SK-N-SH treated with all-trans-retinoic acid at 6 μM for 48 hours (cell line): ENCODE results near the gene GSE1.

ENCODE experiments used
- ATAC-seq: fragments of 200-7000 bp; cut with Tn5 transposase; 3 replicates; pipeline ENCODE4 v1.9.1; 2020; ENCODE audit warnings: mild to moderate bottlenecking, moderate library complexity
- ARNTL ChIP-seq: fragments of 450-650 bp; formaldehyde crosslinking; IDR thresholded peaks from 2 replicates; pipeline ENCODE4 v1.5.0; 2020; ENCODE audit warnings: low read depth, mild to moderate bottlenecking, moderate library complexity, borderline replicate concordance
- CSDC2 ChIP-seq: fragments of 250-450 bp; sonication (Bioruptor Pico); IDR thresholded peaks from 2 replicates; pipeline ENCODE4 v1.5.0; 2020; ENCODE audit warnings: mild to moderate bottlenecking, moderate library complexity
- GLIS3 ChIP-seq: fragments of 250-450 bp; sonication (Bioruptor Pico); IDR thresholded peaks from 2 replicates; pipeline ENCODE4 v1.5.0; 2020; ENCODE audit warnings: mild to moderate bottlenecking, moderate library complexity
- ISL1 ChIP-seq: fragments of 250-450 bp; sonication (Bioruptor Pico); IDR thresholded peaks from 2 replicates; pipeline ENCODE4 v2.1.2; 2022; ENCODE audit warnings: mild to moderate bottlenecking, moderate library complexity
- OSR1 ChIP-seq: fragments of 250-450 bp; sonication (Bioruptor Pico); IDR thresholded peaks from 2 replicates; pipeline ENCODE4 v1.8.0; 2022; ENCODE audit warnings: moderate library complexity, mild to moderate bottlenecking, inconsistent platforms
- PPARA ChIP-seq: fragments of 250-450 bp; sonication (Bioruptor Pico); IDR thresholded peaks from 2 replicates; pipeline ENCODE4 v1.5.0; 2020; ENCODE audit warnings: mild to moderate bottlenecking, borderline replicate concordance
- RARB ChIP-seq: fragments of 250-450 bp; sonication (Bioruptor Pico); IDR thresholded peaks from 2 replicates; pipeline ENCODE4 v1.8.0; 2021; ENCODE audit warnings: mild to moderate bottlenecking, moderate library complexity
- SNAI2 ChIP-seq: fragments of 250-450 bp; sonication (Bioruptor Pico); IDR thresholded peaks from 2 replicates; pipeline ENCODE4 v1.5.0; 2020; ENCODE audit warnings: mild to moderate bottlenecking, moderate library complexity
- TCF4 ChIP-seq: fragments of 250-450 bp; sonication (Bioruptor Pico); IDR thresholded peaks from 2 replicates; pipeline ENCODE4 v1.8.0; 2021; ENCODE audit warnings: mild to moderate bottlenecking, moderate library complexity, borderline replicate concordance
- TSHZ2 ChIP-seq: fragments of 250-450 bp; sonication (Bioruptor Pico); IDR thresholded peaks from 2 replicates; pipeline ENCODE4 v1.5.0; 2020; ENCODE audit warnings: mild to moderate bottlenecking, moderate library complexity
- ZC3H10 ChIP-seq: fragments of 250-450 bp; sonication (Bioruptor Pico); IDR thresholded peaks from 2 replicates; pipeline ENCODE4 v1.5.1; 2021; ENCODE audit warnings: mild to moderate bottlenecking, moderate library complexity
- ZFP3 ChIP-seq: fragments of 250-450 bp; sonication (Bioruptor Pico); IDR thresholded peaks from 2 replicates; pipeline ENCODE4 v1.5.0; 2020; ENCODE audit warnings: mild to moderate bottlenecking, moderate library complexity
- ZFP30 ChIP-seq: fragments of 450-650 bp; formaldehyde crosslinking; IDR thresholded peaks from 2 replicates; pipeline ENCODE4 v1.5.0; 2022; ENCODE audit warnings: mild to moderate bottlenecking, moderate library complexity
- ZNF565 ChIP-seq: fragments of 450-650 bp; formaldehyde crosslinking; conservative IDR thresholded peaks from 2 replicates; pipeline ENCODE4 v1.5.0; 2020; ENCODE audit warnings: low read depth, mild to moderate bottlenecking, moderate library complexity
- ZNF8 ChIP-seq: fragments of 450-650 bp; formaldehyde crosslinking; IDR thresholded peaks from 2 replicates; pipeline ENCODE4 v1.5.0; 2020; ENCODE audit warnings: mild to moderate bottlenecking, moderate library complexity
- TF ChIP-seq, protein P1 (sequence below): fragments of 250-450 bp; sonication (Bioruptor Pico); IDR thresholded peaks from 2 replicates; pipeline ENCODE4 v1.5.1; 2020; ENCODE audit warnings: low read depth, mild to moderate bottlenecking, moderate library complexity
- TF ChIP-seq, protein P2 (sequence below): fragments of 250-450 bp; sonication (Bioruptor Pico); IDR thresholded peaks from 2 replicates; pipeline ENCODE4 v1.5.1; 2021; ENCODE audit warnings: mild to moderate bottlenecking, moderate library complexity

GSE1 gene

DNA sequence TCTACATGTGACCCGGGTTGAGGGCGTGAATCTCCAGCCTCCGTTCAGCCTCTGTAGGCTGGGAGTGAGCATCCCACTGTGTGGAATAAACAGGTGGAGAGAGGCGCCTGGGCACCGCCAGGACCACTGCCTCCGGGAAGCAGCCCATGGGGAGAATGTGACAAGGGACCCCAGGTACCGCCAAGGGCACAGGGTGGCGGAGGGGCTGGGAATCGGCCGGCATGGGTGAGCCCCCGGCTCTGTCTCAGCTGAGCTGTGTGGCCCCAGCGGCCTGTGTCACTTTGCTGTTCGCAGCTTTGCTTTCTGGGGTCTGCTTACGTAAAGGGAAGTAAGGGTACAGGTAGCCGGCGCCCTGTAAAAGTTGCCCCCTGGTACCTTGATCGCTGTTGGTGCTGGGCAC lies 11.5 kb downstream of the GSE1 start:
- no peak for ATAC-seq
- TF ChIP-seq TSHZ2 (no peak), ZNF565 (CRISPR knock-in tag) (no peak), SNAI2 (CRISPR knock-in tag) (no peak), ZFP3 (CRISPR knock-in tag) (no peak), CSDC2 (CRISPR knock-in tag) (no peak)

GRCh38 chr16:85625053-85625452 lies 11.9 kb downstream of the GSE1 start:
- ATAC-seq: no peak; the same call in 2 of the 3 replicates

DNA sequence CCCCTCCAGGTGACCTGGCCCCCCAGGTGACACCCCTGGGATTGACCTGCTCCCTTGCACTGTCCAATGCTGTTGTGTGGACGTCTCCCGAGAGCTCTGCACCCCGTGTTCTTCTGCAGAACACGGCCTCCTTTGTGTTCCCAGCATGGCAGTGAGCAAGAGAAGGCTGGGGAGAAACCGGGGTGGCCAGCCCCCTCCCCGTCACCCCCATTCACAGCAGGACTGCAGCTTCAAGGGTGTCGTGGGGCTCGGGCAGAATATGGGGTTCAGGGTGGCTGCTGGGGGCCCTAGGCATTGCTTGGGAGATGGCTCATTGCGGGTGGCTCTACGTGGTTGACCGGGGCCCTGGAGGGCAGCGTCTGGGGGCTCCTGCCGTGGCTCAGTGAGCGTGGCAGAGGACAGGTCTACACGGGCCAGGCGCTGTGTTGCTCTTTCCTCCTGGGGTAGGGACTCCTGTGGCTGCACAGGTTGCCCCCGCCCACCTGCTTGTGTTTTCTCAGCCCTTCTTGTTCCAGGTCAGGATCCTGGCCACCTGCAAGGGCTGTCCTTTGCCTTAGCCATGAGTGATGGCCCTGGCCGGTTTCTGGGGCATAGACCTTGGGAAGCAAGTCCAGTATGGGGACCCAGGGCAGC lies 12.5 kb downstream of the GSE1 start:
- no peak for TF ChIP-seq TCF4
- no peak for ATAC-seq

More at GRCh38 chr16:85625053-85625452, 11.9 kb downstream of the GSE1 start:
- TF ChIP-seq TCF4: no peak
- TF ChIP-seq TSHZ2: no peak; the same call in 1 of the 2 replicates
- no peak for TF ChIP-seq ISL1 (CRISPR knock-in tag)
- no peak for TF ChIP-seq GLIS3 (CRISPR knock-in tag)
- no peak for TF ChIP-seq ZFP30 (CRISPR knock-in tag)
- no peak for TF ChIP-seq RARB (CRISPR knock-in tag)

GRCh38 chr16:85626191-85626981 lies 13.3 kb downstream of the GSE1 start:
- TF ChIP-seq ZC3H10 (no peak), ZFP30 (CRISPR knock-in tag) (no peak), ZNF565 (CRISPR knock-in tag) (no peak), RARB (CRISPR knock-in tag) (no peak)
- TF ChIP-seq, protein P1, sequence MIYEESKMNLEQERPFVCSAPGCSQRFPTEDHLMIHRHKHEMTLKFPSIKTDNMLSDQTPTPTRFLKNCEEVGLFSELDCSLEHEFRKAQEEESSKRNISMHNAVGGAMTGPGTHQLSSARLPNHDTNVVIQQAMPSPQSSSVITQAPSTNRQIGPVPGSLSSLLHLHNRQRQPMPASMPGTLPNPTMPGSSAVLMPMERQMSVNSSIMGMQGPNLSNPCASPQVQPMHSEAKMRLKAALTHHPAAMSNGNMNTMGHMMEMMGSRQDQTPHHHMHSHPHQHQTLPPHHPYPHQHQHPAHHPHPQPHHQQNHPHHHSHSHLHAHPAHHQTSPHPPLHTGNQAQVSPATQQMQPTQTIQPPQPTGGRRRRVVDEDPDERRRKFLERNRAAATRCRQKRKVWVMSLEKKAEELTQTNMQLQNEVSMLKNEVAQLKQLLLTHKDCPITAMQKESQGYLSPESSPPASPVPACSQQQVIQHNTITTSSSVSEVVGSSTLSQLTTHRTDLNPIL (CRISPR knock-in tag): no peak
- ATAC-seq: no peak

DNA sequence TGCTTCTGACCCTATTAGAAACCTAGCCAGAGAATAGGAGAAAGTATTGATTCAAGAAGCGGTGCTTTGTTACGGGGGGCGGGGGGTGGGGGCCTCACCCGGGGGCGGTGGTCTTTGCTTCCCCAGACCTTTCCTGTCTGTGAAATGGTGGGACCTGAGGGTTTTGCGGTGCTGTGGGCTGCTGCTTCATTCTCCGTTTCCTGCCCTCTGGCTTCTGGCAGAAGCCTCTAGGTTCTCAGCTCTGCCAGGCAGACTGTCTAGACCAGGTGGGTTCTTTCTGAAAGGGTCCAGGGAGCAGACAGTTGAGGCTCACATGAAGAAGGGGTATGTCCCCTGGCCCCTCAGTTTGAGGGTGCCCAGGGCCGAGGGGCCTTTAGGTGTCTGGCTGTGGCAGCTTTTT lies 14.0 kb downstream of the GSE1 start:
- no peak for TF ChIP-seq ZNF8 (CRISPR knock-in tag)
- TF ChIP-seq TSHZ2: no peak
- no peak for TF ChIP-seq ZNF565 (CRISPR knock-in tag)
- no peak for TF ChIP-seq RARB (CRISPR knock-in tag)
- no peak for TF ChIP-seq CSDC2 (CRISPR knock-in tag)
- TF ChIP-seq, protein P1 (CRISPR knock-in tag): no peak
- no peak for TF ChIP-seq OSR1
- no peak for TF ChIP-seq ISL1 (CRISPR knock-in tag)
- no peak for TF ChIP-seq GLIS3 (CRISPR knock-in tag)
- TF ChIP-seq, protein P2, sequence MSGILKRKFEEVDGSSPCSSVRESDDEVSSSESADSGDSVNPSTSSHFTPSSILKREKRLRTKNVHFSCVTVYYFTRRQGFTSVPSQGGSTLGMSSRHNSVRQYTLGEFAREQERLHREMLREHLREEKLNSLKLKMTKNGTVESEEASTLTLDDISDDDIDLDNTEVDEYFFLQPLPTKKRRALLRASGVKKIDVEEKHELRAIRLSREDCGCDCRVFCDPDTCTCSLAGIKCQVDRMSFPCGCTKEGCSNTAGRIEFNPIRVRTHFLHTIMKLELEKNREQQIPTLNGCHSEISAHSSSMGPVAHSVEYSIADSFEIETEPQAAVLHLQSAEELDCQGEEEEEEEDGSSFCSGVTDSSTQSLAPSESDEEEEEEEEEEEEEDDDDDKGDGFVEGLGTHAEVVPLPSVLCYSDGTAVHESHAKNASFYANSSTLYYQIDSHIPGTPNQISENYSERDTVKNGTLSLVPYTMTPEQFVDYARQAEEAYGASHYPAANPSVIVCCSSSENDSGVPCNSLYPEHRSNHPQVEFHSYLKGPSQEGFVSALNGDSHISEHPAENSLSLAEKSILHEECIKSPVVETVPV: no peak
- no peak for TF ChIP-seq ZFP3 (CRISPR knock-in tag)
- no peak for TF ChIP-seq ARNTL
- TF ChIP-seq PPARA (CRISPR knock-in tag): no peak
- ATAC-seq: no peak
